SK-N-SH (cell line): ENCODE results near the gene ZSCAN18. TPM values are rescaled to one million over a fixed set of nuclear protein-coding genes. Genes with fewer than 3 reads are reported as not detected.

Experiments used
- CTCF ChIA-PET: fragments of 300-600, 350-600 bp; formaldehyde crosslinking; extraction: SDS; loops from one replicate; lab custom pipeline; 2021; lab: Yijun Ruan, JAX
- POLR2A ChIA-PET: fragments of 350-600 bp; sonication (Branson Sonifier 250); formaldehyde crosslinking; extraction: SDS; loops from one replicate; lab custom pipeline; 2020; ENCODE audit warnings: antibody characterized with exemption, inconsistent platforms; lab: Yijun Ruan, JAX
- DNase-seq: peaks from one replicate; pipeline ENCODE4 v3.0.0; 2012
- H2AFZ ChIP-seq: fragments of 200-600 bp; sonication (generic); 2 replicates; pipeline ENCODE4 v1.8.1; 2016; ENCODE audit warnings: antibody characterized with exemption, mild to moderate bottlenecking, low read depth
- H3F3A ChIP-seq: fragments of 200-600 bp; sonication (generic); replicated peaks from 2 replicates; pipeline ENCODE3; 2016; ENCODE audit warnings: antibody characterized with exemption, mild to moderate bottlenecking; ENCODE audit not compliant: insufficient read depth
- H3K27ac ChIP-seq, 2 experiments: fragments of 200-500 bp in 1 of 2; fragments of 200-600 bp in 1 of 2; sonication (Bioruptor generic) in 1 of 2; sonication (generic), shearing (Covaris generic) in 1 of 2; 2 replicates each; pipeline versions ENCODE4 v1.5.1 to v1.6.1; 2014 to 2016; ENCODE audit warnings: low read depth in 2 of 2, inconsistent platforms in 1 of 2, low read length in 1 of 2, mild to moderate bottlenecking in 1 of 2, mixed read lengths in 1 of 2
- H3K27me3 ChIP-seq: fragments of 200-600 bp; sonication (generic), shearing (Covaris generic); 2 replicates; pipeline ENCODE4 v1.6.1; 2016; ENCODE audit warnings: mixed run types; ENCODE audit not compliant: insufficient read depth
- H3K36me3 ChIP-seq, 2 experiments: fragments of 200-500 bp in 1 of 2; fragments of 200-600 bp in 1 of 2; sonication (Bioruptor generic) in 1 of 2; sonication (generic) in 1 of 2; replicated peaks in 1 of 2; 2 replicates each; pipeline versions ENCODE3 to v1.5.1; 2014 to 2016; ENCODE audit warnings: low read length in 1 of 2, mild to moderate bottlenecking in 1 of 2; ENCODE audit not compliant: insufficient read depth in 2 of 2, control insufficient read depth in 1 of 2
- H3K4me1 ChIP-seq, 2 experiments: fragments of 200-500 bp in 1 of 2; fragments of 200-600 bp in 1 of 2; sonication (Bioruptor generic) in 1 of 2; sonication (generic), shearing (Covaris generic) in 1 of 2; 2 replicates each; pipeline versions ENCODE4 v1.5.1 to v1.6.1; 2014 to 2016; ENCODE audit warnings: low read depth in 1 of 2, low read length in 1 of 2, mixed run types in 1 of 2; ENCODE audit not compliant: insufficient read depth in 2 of 2, control insufficient read depth in 1 of 2
- H3K4me2 ChIP-seq: fragments of 200-600 bp; sonication (generic), shearing (Covaris generic); 2 replicates; pipeline ENCODE4 v1.6.1; 2017; ENCODE audit warnings: mixed run types
- H3K4me3 ChIP-seq, 2 experiments: fragments of 200-500 bp in 1 of 2; fragments of 200-600 bp in 1 of 2; sonication (Bioruptor generic) in 1 of 2; sonication (generic), shearing (Covaris generic) in 1 of 2; 2 replicates each; pipeline versions ENCODE4 v1.5.1 to v1.8.1; 2014 to 2016; ENCODE audit warnings: low read depth in 2 of 2, inconsistent platforms in 1 of 2, low read length in 1 of 2, mild to moderate bottlenecking in 1 of 2, mixed read lengths in 1 of 2, moderate library complexity in 1 of 2
- H3K79me2 ChIP-seq: fragments of 200-600 bp; sonication (generic); 2 replicates; pipeline ENCODE4 v1.8.1; 2017; ENCODE audit warnings: mild to moderate bottlenecking; ENCODE audit not compliant: insufficient read depth
- H3K9ac ChIP-seq: fragments of 200-600 bp; sonication (generic); 2 replicates; pipeline ENCODE4 v1.6.1; 2017; ENCODE audit warnings: mixed run types
- H3K9me2 ChIP-seq: fragments of 200-600 bp; sonication (generic); 2 replicates; pipeline ENCODE4 v1.6.1; 2017; ENCODE audit warnings: mixed run types
- H3K9me3 ChIP-seq: fragments of 200-600 bp; sonication (generic); 2 replicates; pipeline ENCODE4 v1.6.1; 2017; ENCODE audit warnings: mixed run types, mild to moderate bottlenecking, moderate library complexity
- H4K20me1 ChIP-seq: fragments of 200-600 bp; sonication (generic); 2 replicates; pipeline ENCODE4 v1.6.1; 2017; ENCODE audit warnings: mild to moderate bottlenecking, mixed run types; ENCODE audit not compliant: insufficient read depth
- CHD2 ChIP-seq: fragments of 150-350 bp; IDR thresholded peaks from 2 replicates; pipeline ENCODE4 v1.6.1; 2018; ENCODE audit warnings: low read length; ENCODE audit not compliant: partially characterized antibody
- ELF1 ChIP-seq: IDR thresholded peaks from 2 replicates; pipeline ENCODE4 v1.4.0; 2012
- FOSL2 ChIP-seq: IDR thresholded peaks from 2 replicates; pipeline ENCODE4 v1.4.0; 2012; ENCODE audit warnings: low read depth, mild to moderate bottlenecking, moderate library complexity, borderline replicate concordance
- FOXJ3 ChIP-seq: sonication (generic); formaldehyde crosslinking; IDR thresholded peaks from 2 replicates; pipeline ENCODE4 v1.5.1; 2020; ENCODE audit warnings: mild to moderate bottlenecking, missing genetic modification reagents
- GABPA ChIP-seq: IDR thresholded peaks from 2 replicates; pipeline ENCODE4 v1.4.0; 2012; ENCODE audit warnings: low read depth, mild to moderate bottlenecking
- GATA2 ChIP-seq: sonication (generic); formaldehyde crosslinking; IDR thresholded peaks from 2 replicates; pipeline ENCODE4 v1.5.0; 2020; ENCODE audit warnings: mild to moderate bottlenecking, missing genetic modification reagents
- MEF2A ChIP-seq: IDR thresholded peaks from 2 replicates; pipeline ENCODE4 v1.4.0; 2012; ENCODE audit warnings: low read depth, borderline replicate concordance
- MXI1 ChIP-seq: IDR thresholded peaks from 2 replicates; pipeline ENCODE4 v1.6.1; 2012; ENCODE audit warnings: mild to moderate bottlenecking, low read depth, low read length, improper control_type of control experiment
- NFIC ChIP-seq: IDR thresholded peaks from 2 replicates; pipeline ENCODE4 v1.4.0; 2012; ENCODE audit warnings: borderline replicate concordance
- RFX5 ChIP-seq: IDR thresholded peaks from 2 replicates; pipeline ENCODE4 v1.6.1; 2012; ENCODE audit warnings: mild to moderate bottlenecking, improper control_type of control experiment, low read length
- RXRA ChIP-seq: IDR thresholded peaks from 2 replicates; pipeline ENCODE4 v1.4.0; 2012; ENCODE audit warnings: low read depth, mild to moderate bottlenecking, borderline replicate concordance
- SIN3A ChIP-seq: IDR thresholded peaks from 2 replicates; pipeline ENCODE4 v1.6.1; 2012; ENCODE audit warnings: low read depth, mild to moderate bottlenecking, low read length, moderate library complexity, borderline replicate concordance
- TCF12 ChIP-seq: IDR thresholded peaks from 2 replicates; pipeline ENCODE4 v1.4.0; 2012
- TEAD4 ChIP-seq: IDR thresholded peaks from 2 replicates; pipeline ENCODE4 v1.4.0; 2012; ENCODE audit warnings: mild to moderate bottlenecking, borderline replicate concordance; ENCODE audit not compliant: insufficient read depth
- YY1 ChIP-seq: IDR thresholded peaks from 2 replicates; pipeline ENCODE4 v1.4.0; 2012; ENCODE audit warnings: low read depth, mild to moderate bottlenecking
- WGBS: methylation state at CpG from one replicate; pipeline ENCODE4 v1.1.6; 2017; ENCODE audit warnings: low lambda C conversion rate; 5-methylcytosine and 5-hydroxymethylcytosine counted together
- polyA plus RNA-seq, 3 experiments: library from polyadenylated mRNA; depleted of rRNA; stranded (reverse); fragments of >200 nt; gene quantifications; 2 replicates each; pipeline ENCODE4 v1.2.3, GENCODE V29; 2012
- TF ChIP-seq, protein P1 (sequence below): IDR thresholded peaks from 2 replicates; pipeline ENCODE4 v1.4.0; 2012; ENCODE audit warnings: low read depth, borderline replicate concordance
- TF ChIP-seq, protein P2 (sequence below): IDR thresholded peaks from 2 replicates; pipeline ENCODE4 v1.4.0; 2012; ENCODE audit warnings: low read depth, borderline replicate concordance
- TF ChIP-seq, protein P3 (sequence below): IDR thresholded peaks from 2 replicates; pipeline ENCODE4 v1.4.0; 2012; ENCODE audit warnings: low read depth
- TF ChIP-seq, protein P4 (sequence below): fragments of 150-350 bp; IDR thresholded peaks from 2 replicates; pipeline ENCODE4 v1.6.1; 2017; ENCODE audit warnings: antibody characterized with exemption, low read length, low read depth, borderline replicate concordance

The ZSCAN18 gene
- polyA plus RNA-seq, 1 of the 3 experiments (the other 2 are of a cell fraction): 26.7 TPM

GRCh38 chr19:58097349-58097748 lies 682 bp downstream of the ZSCAN18 start:
- no peaks in the 10 kb centered on the region for H3K9me2 ChIP-seq
- H3F3A ChIP-seq: no peaks in the 10 kb centered on the region
- no peaks in the 10 kb centered on the region for H4K20me1 ChIP-seq
- no peaks in the 10 kb centered on the region for H3K36me3 ChIP-seq
- H3K4me1 ChIP-seq: peaks cover 0 to 11% of the 10 kb centered on the region in 2 experiments; a peak in 1 of 4 replicates
- no peak overlapping the region; a peak in 1 of 4 replicates for H3K27ac ChIP-seq
- POLR2A ChIA-PET: interaction anchor here (1.5 kb wide), 1 partner anchor 95 kb away, joined by 4 read pairs; the partner anchor contains the start of gene ZNF606
- WGBS: 21% methylated on average over 8 of the region's 8 CpGs
- H3K79me2 ChIP-seq: no peaks in the 10 kb centered on the region
- no peaks in the 10 kb centered on the region for H3K9me3 ChIP-seq
- peak overlapping the region; percentile 43 to 82; a peak in 3 of 4 replicates for H3K4me3 ChIP-seq
- no peaks in the 10 kb centered on the region for H3K27me3 ChIP-seq
- no peak overlapping the region; the same call in 1 of the 2 replicates for H3K9ac ChIP-seq
- peak overlapping the region; percentile 73 for H3K4me2 ChIP-seq
- TF ChIP-seq RXRA (no peak), FOSL2 (no peak), GABPA (no peak), ELF1 (no peak), NFIC (no peak), SIN3A (no peak), RFX5 (no peak)
- TF ChIP-seq, protein P1, sequence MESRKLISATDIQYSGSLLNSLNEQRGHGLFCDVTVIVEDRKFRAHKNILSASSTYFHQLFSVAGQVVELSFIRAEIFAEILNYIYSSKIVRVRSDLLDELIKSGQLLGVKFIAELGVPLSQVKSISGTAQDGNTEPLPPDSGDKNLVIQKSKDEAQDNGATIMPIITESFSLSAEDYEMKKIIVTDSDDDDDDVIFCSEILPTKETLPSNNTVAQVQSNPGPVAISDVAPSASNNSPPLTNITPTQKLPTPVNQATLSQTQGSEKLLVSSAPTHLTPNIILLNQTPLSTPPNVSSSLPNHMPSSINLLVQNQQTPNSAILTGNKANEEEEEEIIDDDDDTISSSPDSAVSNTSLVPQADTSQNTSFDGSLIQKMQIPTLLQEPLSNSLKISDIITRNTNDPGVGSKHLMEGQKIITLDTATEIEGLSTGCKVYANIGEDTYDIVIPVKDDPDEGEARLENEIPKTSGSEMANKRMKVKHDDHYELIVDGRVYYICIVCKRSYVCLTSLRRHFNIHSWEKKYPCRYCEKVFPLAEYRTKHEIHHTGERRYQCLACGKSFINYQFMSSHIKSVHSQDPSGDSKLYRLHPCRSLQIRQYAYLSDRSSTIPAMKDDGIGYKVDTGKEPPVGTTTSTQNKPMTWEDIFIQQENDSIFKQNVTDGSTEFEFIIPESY: no peak
- TF ChIP-seq, protein P2, sequence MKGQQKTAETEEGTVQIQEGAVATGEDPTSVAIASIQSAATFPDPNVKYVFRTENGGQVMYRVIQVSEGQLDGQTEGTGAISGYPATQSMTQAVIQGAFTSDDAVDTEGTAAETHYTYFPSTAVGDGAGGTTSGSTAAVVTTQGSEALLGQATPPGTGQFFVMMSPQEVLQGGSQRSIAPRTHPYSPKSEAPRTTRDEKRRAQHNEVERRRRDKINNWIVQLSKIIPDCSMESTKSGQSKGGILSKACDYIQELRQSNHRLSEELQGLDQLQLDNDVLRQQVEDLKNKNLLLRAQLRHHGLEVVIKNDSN: no peak
- TF ChIP-seq, all 33 proteins: peak for 0
- CTCF ChIA-PET: no interaction called here
- peak; percentile 41 for DNase-seq
- no peak overlapping the region for H2AFZ ChIP-seq

- H3F3A ChIP-seq: no peaks in the 10 kb centered on the region
- H3K4me2 ChIP-seq: peak overlapping the region; percentile 73
- no peak for DNase-seq
- H3K4me1 ChIP-seq: peaks cover 0 to 11% of the 10 kb centered on the region in 2 experiments; a peak in 1 of 4 replicates
- no peak overlapping the region for H2AFZ ChIP-seq
- H3K4me3 ChIP-seq: peak overlapping the region; percentile 43 to 82; a peak in 3 of 4 replicates
- H3K9me2 ChIP-seq: no peaks in the 10 kb centered on the region
- ChIA-PET POLR2A (no interaction called here), CTCF (no interaction called here)
- H3K36me3 ChIP-seq: no peaks in the 10 kb centered on the region
- H4K20me1 ChIP-seq: no peaks in the 10 kb centered on the region
- 62% methylated on average over 13 of the region's 13 CpGs for WGBS
- no peaks in the 10 kb centered on the region for H3K9me3 ChIP-seq
- no peak overlapping the region for H3K9ac ChIP-seq
- no peak for TF ChIP-seq FOXJ3 (CRISPR knock-in tag)
- TF ChIP-seq YY1: no peak
- no peak for TF ChIP-seq CHD2
- no peak for TF ChIP-seq SIN3A
- TF ChIP-seq, protein P3, sequence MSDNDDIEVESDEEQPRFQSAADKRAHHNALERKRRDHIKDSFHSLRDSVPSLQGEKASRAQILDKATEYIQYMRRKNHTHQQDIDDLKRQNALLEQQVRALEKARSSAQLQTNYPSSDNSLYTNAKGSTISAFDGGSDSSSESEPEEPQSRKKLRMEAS: no peak
- no peak for TF ChIP-seq TCF12
- TF ChIP-seq GATA2: no peak
- no peak for TF ChIP-seq RXRA
- TF ChIP-seq RFX5: no peak
- TF ChIP-seq, protein P4, sequence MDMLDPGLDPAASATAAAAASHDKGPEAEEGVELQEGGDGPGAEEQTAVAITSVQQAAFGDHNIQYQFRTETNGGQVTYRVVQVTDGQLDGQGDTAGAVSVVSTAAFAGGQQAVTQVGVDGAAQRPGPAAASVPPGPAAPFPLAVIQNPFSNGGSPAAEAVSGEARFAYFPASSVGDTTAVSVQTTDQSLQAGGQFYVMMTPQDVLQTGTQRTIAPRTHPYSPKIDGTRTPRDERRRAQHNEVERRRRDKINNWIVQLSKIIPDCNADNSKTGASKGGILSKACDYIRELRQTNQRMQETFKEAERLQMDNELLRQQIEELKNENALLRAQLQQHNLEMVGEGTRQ: no peak
- no peak for TF ChIP-seq MEF2A
- no peak for TF ChIP-seq TEAD4
- TF ChIP-seq MXI1: no peak
- no peak overlapping the region for H3K27ac ChIP-seq
- no peaks in the 10 kb centered on the region for H3K27me3 ChIP-seq
- H3K79me2 ChIP-seq: no peaks in the 10 kb centered on the region
Observed at GRCh38 chr19:58096884-58097283, 1.1 kb downstream of the ZSCAN18 start.
